Dermis blood vessel endothelial cell (primary cell): ENCODE data around the gene FBXL2. TPM values are rescaled to one million over a fixed set of nuclear protein-coding genes. Genes with fewer than 3 reads are reported as not detected.
"Not testable (repeated sequence)": the region's sequence is repeated elsewhere in the genome, so short reads cannot be mapped to it uniquely, and the experiment has no call there.

ENCODE experiments used
- DNase-seq: peaks from one replicate; pipeline ENCODE4 v3.0.0; 2010
- total RNA-seq: library from RNA; depleted of rRNA; stranded (reverse); fragments of >200 nt; gene quantifications from 2 replicates; pipeline ENCODE4 v1.2.3, GENCODE V29; 2014

Gene FBXL2
- total RNA-seq, 1 donor from 2014 or later = 25.4 TPM

- peak; percentile 72 for DNase-seq
Measured at GRCh38 chr3:33388374-33389100, 111.3 kb downstream of the FBXL2 start.

- no peak for DNase-seq
Measured at GRCh38 chr3:33389908-33390307, 112.7 kb downstream of the FBXL2 start.

GRCh38 chr3:33391255-33391995, 114.2 kb downstream of the FBXL2 start:
- no peak for DNase-seq

GRCh38 chr3:33392144-33392543, 114.9 kb downstream of the FBXL2 start:
- no peak for DNase-seq

GRCh38 chr3:33392703-33393125, 115.5 kb downstream of the FBXL2 start:
- peak; percentile 89 for DNase-seq

GRCh38 chr3:33394403-33395054, 117.3 kb downstream of the FBXL2 start:
- no peak for DNase-seq

GRCh38 chr3:33395900-33396299, 118.7 kb downstream of the FBXL2 start:
- no peak for DNase-seq

- no peak for DNase-seq
Measured at GRCh38 chr3:33398410-33398809, 121.2 kb downstream of the FBXL2 start.

- no peak for DNase-seq
Measured at GRCh38 chr3:33401781-33402180, 124.5 kb downstream of the FBXL2 start.

GRCh38 chr3:33402936-33403335, 125.7 kb downstream of the FBXL2 start:
- no peak for DNase-seq

GRCh38 chr3:33403756-33404155, 126.5 kb downstream of the FBXL2 start:
- no peak for DNase-seq

GRCh38 chr3:33410816-33411215, 133.6 kb downstream of the FBXL2 start:
- DNase-seq = not testable (repeated sequence)

GRCh38 chr3:33417066-33417673, 139.9 kb downstream of the FBXL2 start:
- DNase-seq = no peak

GRCh38 chr3:33419948-33420347, 142.7 kb downstream of the FBXL2 start:
- no peak for DNase-seq

GRCh38 chr3:33420966-33421365, 143.7 kb downstream of the FBXL2 start:
- DNase-seq = peak; percentile 19

GRCh38 chr3:33424606-33425452, 147.6 kb downstream of the FBXL2 start:
- DNase-seq = no peak

- no peak for DNase-seq
Measured at GRCh38 chr3:33425453-33425852, 148.2 kb downstream of the FBXL2 start.

GRCh38 chr3:33426068-33426467, 148.8 kb downstream of the FBXL2 start:
- DNase-seq = no peak

GRCh38 chr3:33426630-33427317, 149.5 kb downstream of the FBXL2 start:
- no peak for DNase-seq

- no peak for DNase-seq
Measured at GRCh38 chr3:33428734-33429133, 151.5 kb downstream of the FBXL2 start.

GRCh38 chr3:33429306-33429705, 152.1 kb downstream of the FBXL2 start:
- not testable (repeated sequence) for DNase-seq

GRCh38 chr3:33430061-33430460, 152.8 kb downstream of the FBXL2 start:
- no peak for DNase-seq
